ENCODE measurements around the gene LGALS8.
"Not testable (repeated sequence)": the region's sequence is repeated elsewhere in the genome, so short reads cannot be mapped to it uniquely, and the experiment has no call there.

Gene LGALS8

DNA sequence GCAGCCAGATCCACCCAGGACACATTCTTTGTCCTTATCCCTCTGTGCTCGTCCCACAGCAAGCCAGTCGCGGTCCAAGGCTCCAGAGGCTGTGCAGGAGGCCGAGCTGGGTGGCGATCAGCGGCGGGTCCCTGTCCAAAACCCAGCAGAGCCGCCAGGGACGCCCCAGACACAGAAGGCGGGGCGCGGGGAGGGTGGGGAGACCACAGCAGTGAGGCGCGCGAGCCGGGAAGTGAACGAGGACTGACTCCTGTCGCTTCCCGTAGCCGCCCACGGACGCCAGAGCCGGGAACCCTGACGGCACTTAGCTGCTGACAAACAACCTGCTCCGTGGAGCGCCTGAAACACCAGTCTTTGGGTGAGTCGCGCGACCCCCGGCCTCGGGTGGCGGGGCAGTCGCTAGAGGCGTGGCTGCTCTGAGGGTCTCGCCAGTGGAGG is at the start of gene LGALS8:
Gene LGALS8 (plus strand): TSS at position 279 of the 438 bp plus-strand sequence. CDS start 2,089 bp downstream, outside the sequence.
- Mint-ChIP-seq H3K4me1 (ENCODE audit: low read depth) (peaks cover 26% of the 10 kb centered on the region), H3K4me3 (peak within 1 kb of the TSS; percentile 98), H3K36me3 (ENCODE audit: low read depth) (peaks cover 27% of the 10 kb centered on the region), H3K9me3 (no peaks in the 10 kb centered on the region), H3K27ac (peak within 1 kb of the TSS; percentile 99), H3K27me3 (ENCODE audit: low read depth) (peaks cover 29% of the 10 kb centered on the region)
- DNase-seq (ENCODE audit: low spot score) = peak; percentile 84

DNA sequence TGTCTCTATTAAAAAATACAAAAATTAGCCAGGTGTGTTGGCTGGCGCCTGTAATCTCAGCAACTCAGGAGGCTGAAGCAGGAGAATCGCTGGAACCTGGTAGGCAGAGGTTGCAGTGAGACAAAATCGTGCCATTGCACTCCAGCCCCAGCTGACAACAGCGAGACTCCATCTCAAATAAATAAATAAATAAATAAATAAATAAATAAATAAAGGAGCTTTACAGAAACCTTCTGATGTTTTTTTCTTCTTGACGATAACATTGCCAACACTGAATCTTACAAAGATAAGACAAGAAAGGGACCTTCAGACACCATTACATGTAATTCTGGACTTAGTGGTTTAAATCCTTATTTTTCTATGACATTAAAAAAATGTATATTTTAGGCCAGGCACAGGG is 47.8 kb upstream of the LGALS8 start:
- DNase-seq (ENCODE audit: low spot score) = no peak
- H3K4me3 Mint-ChIP-seq = no peak overlapping the region
- no peak overlapping the region for H3K27ac Mint-ChIP-seq
- peaks cover 1% of the 10 kb centered on the region for H3K36me3 Mint-ChIP-seq (ENCODE audit: low read depth)
- no peaks in the 10 kb centered on the region for H3K27me3 Mint-ChIP-seq (ENCODE audit: low read depth)
- H3K9me3 Mint-ChIP-seq = no peaks in the 10 kb centered on the region
- H3K4me1 Mint-ChIP-seq (ENCODE audit: low read depth) = no peaks in the 10 kb centered on the region

- H3K36me3 Mint-ChIP-seq (ENCODE audit: low read depth) = peaks cover 5% of the 10 kb centered on the region
- no peaks in the 10 kb centered on the region for H3K4me1 Mint-ChIP-seq (ENCODE audit: low read depth)
- no peak overlapping the region for H3K27ac Mint-ChIP-seq
- H3K27me3 Mint-ChIP-seq (ENCODE audit: low read depth) = no peaks in the 10 kb centered on the region
- no peak for DNase-seq (ENCODE audit: low spot score)
- H3K9me3 Mint-ChIP-seq = no peaks in the 10 kb centered on the region
- H3K4me3 Mint-ChIP-seq = no peak overlapping the region
Measured at GRCh38 chr1:236480758-236481436, 42.9 kb upstream of the LGALS8 start.

- no peak overlapping the region for H3K4me3 Mint-ChIP-seq
- H3K27ac Mint-ChIP-seq = no peak overlapping the region
- no peak for DNase-seq (ENCODE audit: low spot score)
- H3K9me3 Mint-ChIP-seq = no peaks in the 10 kb centered on the region
- H3K27me3 Mint-ChIP-seq (ENCODE audit: low read depth) = no peaks in the 10 kb centered on the region
- H3K36me3 Mint-ChIP-seq (ENCODE audit: low read depth) = peaks cover 5% of the 10 kb centered on the region
- peaks cover 2% of the 10 kb centered on the region for H3K4me1 Mint-ChIP-seq (ENCODE audit: low read depth)
Measured at GRCh38 chr1:236484310-236484971, 39.3 kb upstream of the LGALS8 start.

- Mint-ChIP-seq H3K36me3 (ENCODE audit: low read depth) (peaks cover 5% of the 10 kb centered on the region), H3K27me3 (ENCODE audit: low read depth) (peaks cover 5% of the 10 kb centered on the region), H3K4me1 (ENCODE audit: low read depth) (peaks cover 8% of the 10 kb centered on the region), H3K4me3 (no peak overlapping the region), H3K9me3 (no peaks in the 10 kb centered on the region), H3K27ac (no peak overlapping the region)
- no peak for DNase-seq (ENCODE audit: low spot score)
Measured at GRCh38 chr1:236486356-236487002, 37.3 kb upstream of the LGALS8 start.

GRCh38 chr1:236489161-236489560 is 34.6 kb upstream of the LGALS8 start:
- not testable (repeated sequence) for H3K36me3 Mint-ChIP-seq (ENCODE audit: low read depth); H3K4me3 Mint-ChIP-seq; DNase-seq (ENCODE audit: low spot score); H3K9me3 Mint-ChIP-seq; H3K27ac Mint-ChIP-seq
- peaks cover 13% of the 10 kb centered on the region for H3K4me1 Mint-ChIP-seq (ENCODE audit: low read depth)
- peaks cover 13% of the 10 kb centered on the region for H3K27me3 Mint-ChIP-seq (ENCODE audit: low read depth)

- H3K36me3 Mint-ChIP-seq (ENCODE audit: low read depth) = no peaks in the 10 kb centered on the region
- H3K4me3 Mint-ChIP-seq = no peak overlapping the region
- H3K27me3 Mint-ChIP-seq (ENCODE audit: low read depth) = peaks cover 15% of the 10 kb centered on the region
- no peaks in the 10 kb centered on the region for H3K9me3 Mint-ChIP-seq
- no peak overlapping the region for H3K27ac Mint-ChIP-seq
- H3K4me1 Mint-ChIP-seq (ENCODE audit: low read depth) = peaks cover 13% of the 10 kb centered on the region
- DNase-seq (ENCODE audit: low spot score) = no peak
Measured at GRCh38 chr1:236489710-236490377, 33.9 kb upstream of the LGALS8 start.

DNA sequence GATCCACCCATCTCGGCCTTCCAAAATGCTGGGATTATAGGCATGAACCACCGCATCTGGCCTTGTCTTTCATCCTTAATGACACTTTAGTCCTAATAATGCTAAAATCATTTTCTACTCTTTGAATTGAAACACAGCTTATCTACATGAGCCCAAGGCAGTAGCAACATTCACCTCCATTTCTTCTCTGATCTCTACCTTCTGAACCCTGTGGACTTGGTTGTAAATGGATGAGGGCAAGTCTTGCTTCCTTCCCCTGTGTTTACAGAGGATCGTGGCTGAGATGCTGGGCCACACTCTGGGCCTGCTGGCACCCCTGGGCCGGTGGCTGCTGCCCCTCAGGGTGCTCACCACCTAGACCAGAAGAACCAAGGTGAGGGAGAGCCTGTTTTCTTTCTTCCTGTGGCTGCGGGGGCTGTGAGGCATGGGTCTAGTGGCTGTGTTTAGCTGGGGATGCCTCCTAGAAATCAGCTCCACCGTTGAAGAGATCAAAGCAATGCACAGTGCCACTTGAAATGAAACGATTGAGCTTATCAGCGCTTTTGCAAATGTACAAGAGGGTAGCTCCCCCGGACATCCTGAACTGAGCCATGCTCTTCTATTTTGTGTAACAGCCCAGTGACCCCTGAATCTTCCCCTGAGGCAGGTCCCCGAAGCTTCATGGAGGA is 32.2 kb upstream of the LGALS8 start:
- peaks cover 11% of the 10 kb centered on the region for H3K4me1 Mint-ChIP-seq (ENCODE audit: low read depth)
- no peak overlapping the region for H3K27ac Mint-ChIP-seq
- peaks cover 18% of the 10 kb centered on the region for H3K27me3 Mint-ChIP-seq (ENCODE audit: low read depth)
- no peak for DNase-seq (ENCODE audit: low spot score)
- no peaks in the 10 kb centered on the region for H3K36me3 Mint-ChIP-seq (ENCODE audit: low read depth)
- H3K4me3 Mint-ChIP-seq = no peak overlapping the region
- H3K9me3 Mint-ChIP-seq = no peaks in the 10 kb centered on the region

DNA sequence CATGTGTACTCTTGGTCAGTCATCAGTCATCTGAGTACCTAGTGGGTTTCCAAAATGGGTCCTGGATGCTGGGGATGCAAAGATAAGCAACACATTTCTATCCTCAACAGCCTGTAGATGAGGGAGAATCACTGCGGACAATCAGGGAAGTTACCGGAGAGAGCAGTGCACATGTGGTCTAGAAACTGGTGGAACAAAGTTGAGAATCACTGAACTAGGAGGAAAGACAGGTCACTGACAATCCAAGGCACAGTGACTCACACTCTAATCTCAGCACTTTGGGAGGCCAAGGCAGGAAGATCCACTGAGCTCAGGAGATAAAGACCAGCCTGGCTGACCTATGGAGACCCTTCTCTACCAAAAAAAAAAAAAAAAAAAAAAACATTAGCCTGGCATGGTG is 31.4 kb upstream of the LGALS8 start:
- Mint-ChIP-seq H3K36me3 (ENCODE audit: low read depth) (no peaks in the 10 kb centered on the region), H3K4me1 (ENCODE audit: low read depth) (peaks cover 11% of the 10 kb centered on the region), H3K27me3 (ENCODE audit: low read depth) (peaks cover 18% of the 10 kb centered on the region), H3K4me3 (no peak overlapping the region), H3K9me3 (no peaks in the 10 kb centered on the region), H3K27ac (no peak overlapping the region)
- no peak for DNase-seq (ENCODE audit: low spot score)

DNA sequence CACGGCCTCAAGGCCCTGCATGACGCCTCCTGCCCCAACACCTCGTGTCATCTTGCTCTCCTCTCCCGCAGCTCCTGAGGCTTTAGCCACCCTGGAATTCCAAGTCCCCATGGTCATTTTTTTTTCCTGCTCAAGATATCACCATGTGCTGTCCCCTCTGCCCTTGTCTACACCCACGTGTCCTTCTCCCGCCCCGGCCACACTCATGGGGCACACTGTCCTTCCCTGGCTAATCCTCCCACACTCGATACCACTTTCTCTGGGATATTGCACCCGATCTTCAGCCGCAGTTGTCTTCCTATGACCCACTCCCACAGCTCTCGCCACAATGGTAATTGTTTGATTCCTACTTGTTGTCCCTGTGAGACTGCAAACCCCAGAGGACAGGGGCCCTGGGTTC is 29.7 kb upstream of the LGALS8 start:
- no peak for DNase-seq (ENCODE audit: low spot score)
- Mint-ChIP-seq H3K27ac (no peak overlapping the region), H3K4me1 (ENCODE audit: low read depth) (peaks cover 11% of the 10 kb centered on the region), H3K36me3 (ENCODE audit: low read depth) (no peaks in the 10 kb centered on the region), H3K4me3 (no peak overlapping the region), H3K27me3 (ENCODE audit: low read depth) (peaks cover 18% of the 10 kb centered on the region), H3K9me3 (no peaks in the 10 kb centered on the region)

- DNase-seq (ENCODE audit: low spot score) = no peak
- no peak overlapping the region for H3K27ac Mint-ChIP-seq
- H3K9me3 Mint-ChIP-seq = no peaks in the 10 kb centered on the region
- no peaks in the 10 kb centered on the region for H3K36me3 Mint-ChIP-seq (ENCODE audit: low read depth)
- peaks cover 18% of the 10 kb centered on the region for H3K27me3 Mint-ChIP-seq (ENCODE audit: low read depth)
- no peak overlapping the region for H3K4me3 Mint-ChIP-seq
- H3K4me1 Mint-ChIP-seq (ENCODE audit: low read depth) = peaks cover 11% of the 10 kb centered on the region
Measured at GRCh38 chr1:236494586-236495466, 29.0 kb upstream of the LGALS8 start.

DNA sequence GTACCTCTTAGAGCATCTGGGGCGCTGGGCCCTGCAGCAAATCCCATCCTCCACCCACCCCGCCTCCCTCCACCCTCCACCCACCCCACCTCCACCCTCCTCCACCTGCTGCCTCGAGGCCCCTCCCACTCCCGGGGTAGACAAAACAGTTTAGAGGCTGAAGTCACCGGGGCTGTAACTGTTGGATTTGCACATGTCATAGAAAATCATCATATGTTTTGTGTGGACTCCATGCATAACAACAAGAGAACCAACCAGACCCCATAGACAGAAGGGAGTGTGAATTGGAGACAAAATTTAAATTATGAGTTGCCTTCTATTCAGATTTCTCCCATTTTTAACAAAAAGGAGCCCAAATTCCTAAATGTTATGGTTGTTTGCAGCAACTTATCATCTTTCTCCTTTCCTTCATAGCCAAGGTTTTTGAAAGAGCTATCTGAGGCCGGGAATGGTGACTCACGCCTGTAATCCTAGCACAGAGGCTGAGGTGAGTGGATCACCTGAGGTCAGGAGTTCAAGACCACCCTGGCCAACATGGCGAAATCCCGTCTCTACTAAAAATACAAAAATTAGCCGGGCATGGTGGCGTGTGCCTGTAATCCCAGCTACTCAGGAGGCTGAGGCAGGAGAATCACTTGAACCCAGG is 28.2 kb upstream of the LGALS8 start:
- DNase-seq (ENCODE audit: low spot score) = no peak
- H3K4me1 Mint-ChIP-seq (ENCODE audit: low read depth) = peaks cover 11% of the 10 kb centered on the region
- peaks cover 18% of the 10 kb centered on the region for H3K27me3 Mint-ChIP-seq (ENCODE audit: low read depth)
- no peak overlapping the region for H3K27ac Mint-ChIP-seq
- H3K9me3 Mint-ChIP-seq = no peaks in the 10 kb centered on the region
- H3K4me3 Mint-ChIP-seq = no peak overlapping the region
- no peaks in the 10 kb centered on the region for H3K36me3 Mint-ChIP-seq (ENCODE audit: low read depth)
